Activated naive CD8-positive, alpha-beta T cell (primary cell): ENCODE measurements around the gene TYSND1.
A peak's percentile ranks its signal among the peaks of the same experiment; 100 is the strongest.

Experiments used
- H3K27ac Mint-ChIP-seq: one replicate; pipeline ENCODE4 v1.8.0; 2021; ENCODE audit warnings: mixed read lengths
- H3K27me3 Mint-ChIP-seq: one replicate; pipeline ENCODE4 v1.8.0; 2021; ENCODE audit warnings: mixed read lengths
- H3K36me3 Mint-ChIP-seq: one replicate; pipeline ENCODE4 v1.8.0; 2021; ENCODE audit warnings: mixed read lengths
- H3K4me1 Mint-ChIP-seq: one replicate; pipeline ENCODE4 v1.8.0; 2021; ENCODE audit warnings: low read depth, mixed read lengths
- H3K4me3 Mint-ChIP-seq: one replicate; pipeline ENCODE4 v1.8.0; 2021; ENCODE audit warnings: mild to moderate bottlenecking, mixed read lengths
- H3K9me3 Mint-ChIP-seq: one replicate; pipeline ENCODE4 v1.8.0; 2021; ENCODE audit warnings: low read depth, mixed read lengths

TYSND1 gene

GRCh38 chr10:70093335-70093944 is 53.1 kb downstream of the TYSND1 start:
- Mint-ChIP-seq H3K4me3 (peak overlapping the region; percentile 79), H3K27ac (peak overlapping the region; percentile 96), H3K4me1 (peaks cover 62% of the 10 kb centered on the region), H3K36me3 (peaks cover 10% of the 10 kb centered on the region), H3K9me3 (no peaks in the 10 kb centered on the region), H3K27me3 (no peaks in the 10 kb centered on the region)

GRCh38 chr10:70092389-70092718 is 54.1 kb downstream of the TYSND1 start:
- H3K27ac Mint-ChIP-seq, result peak overlapping the region; percentile 96
- H3K36me3 Mint-ChIP-seq, result peaks cover 8% of the 10 kb centered on the region
- H3K27me3 Mint-ChIP-seq, result no peaks in the 10 kb centered on the region
- H3K9me3 Mint-ChIP-seq, result no peaks in the 10 kb centered on the region
- peak overlapping the region; percentile 79 for H3K4me3 Mint-ChIP-seq
- peaks cover 58% of the 10 kb centered on the region for H3K4me1 Mint-ChIP-seq

GRCh38 chr10:70090951-70091350 is 55.5 kb downstream of the TYSND1 start:
- Mint-ChIP-seq H3K27ac (no peak overlapping the region), H3K4me3 (peak overlapping the region; percentile 9), H3K4me1 (peaks cover 50% of the 10 kb centered on the region)

GRCh38 chr10:70090013-70090412 is 56.5 kb downstream of the TYSND1 start:
- H3K27me3 Mint-ChIP-seq, result no peaks in the 10 kb centered on the region
- H3K36me3 Mint-ChIP-seq, result no peaks in the 10 kb centered on the region
- no peak overlapping the region for H3K4me3 Mint-ChIP-seq
- H3K9me3 Mint-ChIP-seq, result no peaks in the 10 kb centered on the region
- peaks cover 43% of the 10 kb centered on the region for H3K4me1 Mint-ChIP-seq
- no peak overlapping the region for H3K27ac Mint-ChIP-seq

More at GRCh38 chr10:70090951-70091350, 55.5 kb downstream of the TYSND1 start:
- Mint-ChIP-seq H3K36me3 (peaks cover 2% of the 10 kb centered on the region), H3K9me3 (no peaks in the 10 kb centered on the region), H3K27me3 (no peaks in the 10 kb centered on the region)

GRCh38 chr10:70088308-70088698 is 58.2 kb downstream of the TYSND1 start:
- Mint-ChIP-seq H3K27ac (no peak overlapping the region), H3K9me3 (no peaks in the 10 kb centered on the region), H3K27me3 (no peaks in the 10 kb centered on the region), H3K36me3 (no peaks in the 10 kb centered on the region), H3K4me1 (peaks cover 27% of the 10 kb centered on the region), H3K4me3 (no peak overlapping the region)
